Measurements from ENCODE around the gene KLK12. TPM values are rescaled to one million over a fixed set of nuclear protein-coding genes. Genes with fewer than 3 reads are reported as not detected.

KLK12 gene
- total RNA-seq, 4 donors from 2014 or later = 0.41 TPM; not detected in 3

- no peaks in the 10 kb centered on the region for H3K9me3 ChIP-seq
These were observed 8.7 kb upstream of the KLK12 start for GRCh38 chr19:51043497-51043896.

GRCh38 chr19:51040151-51040550 is 5.3 kb upstream of the KLK12 start:
- H3K4me3 ChIP-seq = no peak overlapping the region
- in situ Hi-C loops (cut with MboI; ENCODE audit: low pct_ligation_motif_present in 1 of 4, low pct_unique_long_range_greater_than_20kb in 1 of 4, low sequenced_read_pairs in 3 of 4) (no loop called here), intact Hi-C loops (cut with DNase I; ENCODE audit: low total_unique reads) (no loop called here)
- TF ChIP-seq POLR2AphosphoS5 (IDR thresholded peaks at IDR 0.05) (no peak), POLR2A (IDR thresholded peaks at IDR 0.05) (no peak), CTCF (IDR thresholded peaks at IDR 0.05) (no peak), EP300 (IDR thresholded peaks at IDR 0.05; ENCODE audit: low read depth) (no peak)
- H3K36me3 ChIP-seq = no peaks in the 10 kb centered on the region
- H3K9me3 ChIP-seq = no peaks in the 10 kb centered on the region
- H3K27me3 ChIP-seq = no peaks in the 10 kb centered on the region
- H3K4me1 ChIP-seq = no peaks in the 10 kb centered on the region
- no peak for DNase-seq
- no peak overlapping the region for H3K27ac ChIP-seq
- 83 to 84% methylated on average over 5 to 6 of the region's 6 CpGs for WGBS, 2 donors (ENCODE audit: low coverage in 1 of 2)

More at GRCh38 chr19:51043497-51043896, 8.7 kb upstream of the KLK12 start:
- in situ Hi-C loops (cut with MboI; ENCODE audit: low pct_ligation_motif_present in 1 of 4, low pct_unique_long_range_greater_than_20kb in 1 of 4, low sequenced_read_pairs in 3 of 4) = no loop called here
- Histone ChIP-seq H3K27me3 (peaks cover 3% of the 10 kb centered on the region), H3K27ac (no peak overlapping the region), H3K36me3 (no peaks in the 10 kb centered on the region), H3K4me3 (no peak overlapping the region), H3K4me1 (no peaks in the 10 kb centered on the region)
- TF ChIP-seq CTCF (IDR thresholded peaks at IDR 0.05) = no peak
- TF ChIP-seq POLR2AphosphoS5 (IDR thresholded peaks at IDR 0.05) = no peak
- no peak for TF ChIP-seq POLR2A (IDR thresholded peaks at IDR 0.05)
- TF ChIP-seq EP300 (IDR thresholded peaks at IDR 0.05; ENCODE audit: low read depth) = no peak
- intact Hi-C loops (cut with DNase I; ENCODE audit: low total_unique reads) = no loop called here
- DNase-seq = no peak
- 67 to 83% methylated on average over 1 to 9 of the region's 9 CpGs for WGBS, 2 donors (ENCODE audit: low coverage in 1 of 2)

- no peak for TF ChIP-seq EP300 (IDR thresholded peaks at IDR 0.05; ENCODE audit: low read depth)
- no peak for TF ChIP-seq CTCF (IDR thresholded peaks at IDR 0.05)
- TF ChIP-seq POLR2AphosphoS5 (IDR thresholded peaks at IDR 0.05) = no peak
- TF ChIP-seq POLR2A (IDR thresholded peaks at IDR 0.05) = no peak
- Histone ChIP-seq H3K27me3 (no peaks in the 10 kb centered on the region), H3K4me3 (no peak overlapping the region), H3K27ac (no peak overlapping the region), H3K9me3 (no peaks in the 10 kb centered on the region), H3K36me3 (no peaks in the 10 kb centered on the region), H3K4me1 (no peaks in the 10 kb centered on the region)
- intact Hi-C loops (cut with DNase I; ENCODE audit: low total_unique reads) (no loop called here), in situ Hi-C loops (cut with MboI; ENCODE audit: low pct_ligation_motif_present in 1 of 4, low pct_unique_long_range_greater_than_20kb in 1 of 4, low sequenced_read_pairs in 3 of 4) (no loop called here)
- DNase-seq = no peak
- 43 to 50% methylated on average over 9 of the region's 9 CpGs for WGBS, 2 donors (ENCODE audit: low coverage in 1 of 2)
These were observed 1.7 kb upstream of the KLK12 start for GRCh38 chr19:51036519-51036918.

GRCh38 chr19:51031880-51032225 is 2.9 kb downstream of the KLK12 start:
- in situ Hi-C loops (cut with MboI; ENCODE audit: low pct_ligation_motif_present in 1 of 4, low pct_unique_long_range_greater_than_20kb in 1 of 4, low sequenced_read_pairs in 3 of 4) = no loop called here
- TF ChIP-seq EP300 (IDR thresholded peaks at IDR 0.05; ENCODE audit: low read depth) (no peak), POLR2AphosphoS5 (IDR thresholded peaks at IDR 0.05) (no peak), CTCF (IDR thresholded peaks at IDR 0.05) (no peak), POLR2A (IDR thresholded peaks at IDR 0.05) (no peak)
- no peak for DNase-seq
- intact Hi-C loops (cut with DNase I; ENCODE audit: low total_unique reads) = no loop called here
- H3K4me3 ChIP-seq = no peak overlapping the region
- no peaks in the 10 kb centered on the region for H3K36me3 ChIP-seq
- H3K27ac ChIP-seq = no peak overlapping the region
- no peaks in the 10 kb centered on the region for H3K4me1 ChIP-seq
- peaks cover 20% of the 10 kb centered on the region for H3K27me3 ChIP-seq
- WGBS, 2 donors (ENCODE audit: low coverage in 1 of 2) = 94 to 100% methylated on average over 4 to 18 of the region's 28 CpGs
- H3K9me3 ChIP-seq = no peaks in the 10 kb centered on the region
